SK-N-DZ (cell line): ENCODE results near the gene CERS4.
"Not testable (repeated sequence)": the region's sequence is repeated elsewhere in the genome, so short reads cannot be mapped to it uniquely, and the experiment has no call there.

ENCODE experiments used
- DNase-seq: peaks from one replicate; pipeline ENCODE4 v3.0.0-alpha.2; 2015; ENCODE audit warnings: low spot score

The CERS4 gene

GRCh38 chr19:8241646-8242045, 32.5 kb downstream of the CERS4 start:
- DNase-seq = no peak

GRCh38 chr19:8242211-8242821, 33.1 kb downstream of the CERS4 start:
- DNase-seq = no peak

DNA sequence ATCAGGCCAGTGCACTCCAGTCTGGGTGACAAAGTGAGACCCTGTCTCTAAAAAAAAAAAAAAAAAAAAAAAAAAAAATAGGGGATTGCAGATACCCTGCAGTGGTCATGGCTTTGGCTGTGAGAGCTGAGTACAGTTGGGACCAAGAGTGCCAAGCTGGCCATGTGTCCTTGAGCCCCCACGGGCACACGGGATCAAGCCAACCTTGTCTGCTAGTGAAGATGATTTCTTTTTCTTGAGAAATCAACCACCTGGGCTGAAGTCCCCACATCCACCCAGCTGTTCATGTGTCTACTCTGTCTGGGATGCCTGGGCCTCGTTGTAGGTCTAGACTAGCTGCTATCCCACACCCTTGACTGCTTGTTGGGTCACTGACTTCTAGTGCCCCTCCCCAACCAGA, 34.0 kb downstream of the CERS4 start:
- no peak for DNase-seq

DNA sequence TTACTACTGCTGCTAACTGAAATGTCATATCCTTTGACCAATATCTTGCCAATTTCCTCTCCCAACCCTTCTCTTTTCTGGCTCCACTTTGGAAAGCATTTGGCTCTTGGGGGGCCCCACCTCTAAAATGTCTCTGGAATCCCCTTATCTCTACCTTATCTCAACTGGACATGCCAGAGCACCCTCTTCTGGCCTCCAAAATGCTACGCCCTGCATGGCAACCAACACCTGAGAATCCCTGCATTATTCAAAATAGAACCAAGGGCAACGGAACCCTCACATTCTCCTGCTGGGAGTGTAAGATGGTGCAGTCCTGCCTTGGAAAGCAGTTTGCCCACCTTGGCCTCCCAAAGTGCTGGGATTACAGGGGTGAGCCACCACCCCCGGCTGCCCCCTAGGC, 35.3 kb downstream of the CERS4 start:
- DNase-seq = no peak

GRCh38 chr19:8245869-8246835, 37.0 kb downstream of the CERS4 start:
- no peak for DNase-seq

- not testable (repeated sequence) for DNase-seq
Observed at GRCh38 chr19:8247129-8247890, 38.1 kb downstream of the CERS4 start.

DNA sequence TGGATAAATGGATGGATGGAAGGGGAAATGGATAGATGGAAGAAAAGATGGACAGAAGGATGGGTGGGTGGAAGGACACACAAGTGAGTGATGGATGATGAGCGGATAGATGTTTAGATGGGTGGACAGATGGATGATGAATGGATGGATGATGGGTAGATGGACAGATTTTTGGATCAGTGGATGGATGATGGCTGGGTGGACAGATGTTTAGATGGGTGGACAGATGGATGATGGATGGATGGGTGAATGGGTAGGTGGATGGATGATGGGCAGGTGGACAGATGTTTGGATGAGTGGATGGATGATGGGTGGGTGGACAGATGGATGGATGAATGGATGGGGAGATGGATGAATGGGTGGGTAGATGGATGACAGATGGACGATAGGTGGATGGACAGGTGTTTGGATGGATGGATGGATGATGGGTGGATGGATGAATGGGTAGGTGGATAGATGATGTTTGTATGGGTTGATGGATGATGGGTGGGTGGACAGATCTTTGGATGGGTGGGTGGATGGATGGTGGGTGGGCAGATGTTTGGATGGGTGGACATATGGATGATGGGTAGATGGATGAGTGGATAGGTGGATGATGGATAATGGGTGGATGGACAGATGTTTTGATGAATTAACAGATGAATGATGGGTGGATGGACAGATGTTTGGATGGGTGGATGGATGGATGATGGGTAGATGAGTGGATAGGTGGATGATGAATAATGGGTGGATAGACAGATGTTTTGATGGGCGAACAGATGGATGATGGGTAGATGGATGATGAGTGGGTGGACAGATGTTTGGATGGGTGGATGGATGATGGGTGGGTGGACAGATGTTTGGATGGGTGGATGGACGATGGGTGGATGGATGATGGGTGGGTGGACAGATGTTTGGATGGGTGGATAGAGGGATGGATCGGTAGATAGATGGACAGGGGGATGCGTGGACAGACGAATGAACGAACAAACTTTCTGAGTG, 39.5 kb downstream of the CERS4 start:
- DNase-seq = no peak

- DNase-seq = no peak
Observed at GRCh38 chr19:8250596-8250995, 41.4 kb downstream of the CERS4 start.

DNA sequence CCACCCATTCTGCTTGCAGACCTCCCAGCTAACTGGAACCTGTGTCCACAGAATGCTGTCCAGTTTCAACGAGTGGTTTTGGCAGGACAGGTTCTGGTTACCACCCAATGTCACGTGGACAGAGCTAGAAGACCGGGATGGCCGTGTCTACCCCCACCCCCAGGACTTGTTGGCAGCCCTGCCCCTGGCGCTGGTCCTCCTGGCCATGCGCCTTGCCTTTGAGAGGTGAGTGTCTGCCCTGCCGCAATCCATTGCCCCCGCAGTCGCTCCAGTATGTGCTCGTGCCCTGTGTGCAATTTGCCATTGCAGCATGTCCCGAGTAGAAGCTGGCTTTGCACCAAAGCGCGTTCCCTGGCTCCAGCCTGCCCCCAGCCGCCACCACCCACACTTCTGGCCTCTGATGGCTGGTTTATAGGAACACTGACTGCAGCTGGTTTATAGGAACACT, 41.9 kb downstream of the CERS4 start:
- DNase-seq = no peak

DNA sequence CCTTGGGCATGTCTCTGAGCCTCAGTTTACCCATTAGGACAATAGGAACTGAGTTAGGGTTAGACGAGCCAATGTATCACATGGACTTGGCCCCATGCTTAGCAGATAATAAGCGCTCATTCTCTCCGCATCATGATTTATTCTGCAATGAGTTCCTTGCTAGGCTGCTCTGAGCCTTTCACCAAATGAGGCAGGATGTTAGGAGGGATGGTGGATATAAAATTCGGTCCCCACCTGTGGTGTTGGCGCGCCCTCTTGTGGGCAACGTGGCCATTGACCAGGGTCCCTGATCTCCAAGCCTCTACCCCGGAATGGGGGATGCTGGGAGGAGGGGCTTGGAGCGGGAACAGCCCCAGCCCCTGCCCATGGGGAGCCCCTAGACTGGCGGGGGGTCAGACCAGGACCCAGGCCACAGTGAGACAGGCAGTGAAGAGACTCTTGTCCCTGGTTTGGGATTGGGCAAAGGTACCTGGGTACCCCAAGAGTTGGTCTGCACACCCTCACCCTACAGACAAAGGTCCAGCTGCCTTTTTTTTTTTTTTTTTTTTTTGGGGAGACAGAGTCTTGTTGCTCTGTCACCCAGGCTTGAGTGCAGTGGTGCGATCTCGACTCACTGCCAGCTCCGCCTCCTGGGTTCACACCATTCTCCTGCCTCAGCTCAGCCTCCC, 43.9 kb downstream of the CERS4 start:
- DNase-seq = peak; percentile 75

GRCh38 chr19:8253678-8254077, 44.5 kb downstream of the CERS4 start:
- DNase-seq = no peak

DNA sequence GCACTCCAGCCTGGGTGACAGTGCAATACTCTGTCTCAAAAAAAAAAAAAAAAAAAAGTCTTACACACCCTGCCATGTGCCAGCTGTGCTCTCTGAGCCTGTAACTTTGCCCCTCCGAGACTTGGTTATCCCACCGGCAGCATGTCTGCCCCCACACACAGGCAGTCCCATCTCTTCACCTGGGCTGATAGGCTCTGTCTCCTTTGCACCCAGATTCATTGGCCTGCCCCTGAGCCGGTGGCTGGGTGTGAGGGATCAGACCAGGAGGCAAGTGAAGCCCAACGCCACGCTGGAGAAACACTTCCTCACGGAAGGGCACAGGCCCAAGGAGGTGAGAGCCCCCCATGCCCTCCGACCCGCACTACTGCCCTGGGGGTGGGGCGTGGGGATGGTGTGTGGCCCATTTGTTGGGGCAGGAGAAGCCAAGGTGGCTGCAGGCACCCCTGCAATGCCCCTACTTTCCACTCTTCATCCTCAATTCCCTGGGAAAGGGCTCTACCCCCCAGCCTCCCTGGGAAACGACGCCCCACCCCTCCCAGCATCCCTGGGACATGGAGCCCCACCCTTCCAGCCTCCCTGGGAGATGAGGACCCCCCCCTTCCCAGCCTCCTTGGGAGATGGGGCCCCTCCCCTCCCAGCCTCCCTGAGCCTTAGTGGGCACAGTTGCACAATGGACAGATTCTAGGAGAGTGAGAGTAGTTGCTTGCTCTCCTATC, 45.3 kb downstream of the CERS4 start:
- no peak for DNase-seq

GRCh38 chr19:8255426-8256125, 46.4 kb downstream of the CERS4 start:
- no peak for DNase-seq

GRCh38 chr19:8256276-8257051, 47.3 kb downstream of the CERS4 start:
- DNase-seq = no peak

GRCh38 chr19:8257052-8257443, 47.9 kb downstream of the CERS4 start:
- DNase-seq = no peak

GRCh38 chr19:8259142-8259921, 50.2 kb downstream of the CERS4 start:
- no peak for DNase-seq

GRCh38 chr19:8259922-8260247, 50.7 kb downstream of the CERS4 start:
- no peak for DNase-seq

DNA sequence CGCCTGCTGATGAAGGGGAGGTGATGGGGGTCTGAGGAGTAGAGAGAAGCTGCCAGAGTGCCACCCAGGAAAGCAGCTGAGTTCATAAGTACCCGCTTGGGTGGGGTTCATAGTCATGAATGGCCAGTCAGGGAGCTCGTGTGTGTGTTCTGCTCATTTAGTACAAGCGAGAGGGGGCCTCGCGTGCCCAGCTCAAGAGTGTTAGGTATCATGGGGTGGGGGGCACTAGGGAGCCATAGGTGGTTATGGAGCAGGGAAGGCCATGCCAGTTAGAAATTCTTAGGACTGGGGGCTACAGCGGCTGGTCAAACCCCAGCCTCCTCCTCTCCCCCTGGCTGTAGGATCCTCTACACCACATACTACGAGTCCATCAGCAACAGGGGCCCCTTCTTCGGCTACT, 52.2 kb downstream of the CERS4 start:
- DNase-seq = no peak
